SK-N-SH treated with all-trans-retinoic acid at 6 μM for 48 hours (cell line): Measurements from ENCODE around the gene FHL1.

Source experiments
- ARNTL ChIP-seq: fragments of 450-650 bp; formaldehyde crosslinking; IDR thresholded peaks from 2 replicates; pipeline ENCODE4 v1.5.0; 2020; ENCODE audit warnings: low read depth, mild to moderate bottlenecking, moderate library complexity, borderline replicate concordance
- CREB5 ChIP-seq: fragments of 250-450 bp; sonication (Bioruptor Pico); IDR thresholded peaks from 2 replicates; pipeline ENCODE4 v1.5.1; 2020; ENCODE audit warnings: low read depth, mild to moderate bottlenecking, moderate library complexity
- CSRNP3 ChIP-seq: fragments of 250-450 bp; sonication (Bioruptor Pico); IDR thresholded peaks from 2 replicates; pipeline ENCODE4 v1.5.1; 2021; ENCODE audit warnings: mild to moderate bottlenecking, moderate library complexity
- ESRRG ChIP-seq: fragments of 250-450 bp; sonication (Bioruptor Pico); IDR thresholded peaks from 2 replicates; pipeline ENCODE4 v1.6.1; 2021; ENCODE audit warnings: mild to moderate bottlenecking
- GLIS3 ChIP-seq: fragments of 250-450 bp; sonication (Bioruptor Pico); IDR thresholded peaks from 2 replicates; pipeline ENCODE4 v1.5.0; 2020; ENCODE audit warnings: mild to moderate bottlenecking, moderate library complexity
- ISL1 ChIP-seq: fragments of 250-450 bp; sonication (Bioruptor Pico); IDR thresholded peaks from 2 replicates; pipeline ENCODE4 v2.1.2; 2022; ENCODE audit warnings: mild to moderate bottlenecking, moderate library complexity
- PATZ1 ChIP-seq: fragments of 250-450 bp; sonication (Bioruptor Pico); IDR thresholded peaks from 2 replicates; pipeline ENCODE4 v1.8.0; 2020; ENCODE audit warnings: mild to moderate bottlenecking, moderate library complexity, borderline replicate concordance
- PPARA ChIP-seq: fragments of 250-450 bp; sonication (Bioruptor Pico); IDR thresholded peaks from 2 replicates; pipeline ENCODE4 v1.5.0; 2020; ENCODE audit warnings: mild to moderate bottlenecking, borderline replicate concordance
- RARB ChIP-seq: fragments of 250-450 bp; sonication (Bioruptor Pico); IDR thresholded peaks from 2 replicates; pipeline ENCODE4 v1.8.0; 2021; ENCODE audit warnings: mild to moderate bottlenecking, moderate library complexity
- SNAI2 ChIP-seq: fragments of 250-450 bp; sonication (Bioruptor Pico); IDR thresholded peaks from 2 replicates; pipeline ENCODE4 v1.5.0; 2020; ENCODE audit warnings: mild to moderate bottlenecking, moderate library complexity
- ZC3H10 ChIP-seq: fragments of 250-450 bp; sonication (Bioruptor Pico); IDR thresholded peaks from 2 replicates; pipeline ENCODE4 v1.5.1; 2021; ENCODE audit warnings: mild to moderate bottlenecking, moderate library complexity
- ZFP3 ChIP-seq: fragments of 250-450 bp; sonication (Bioruptor Pico); IDR thresholded peaks from 2 replicates; pipeline ENCODE4 v1.5.0; 2020; ENCODE audit warnings: mild to moderate bottlenecking, moderate library complexity
- ZFP30 ChIP-seq: fragments of 450-650 bp; formaldehyde crosslinking; IDR thresholded peaks from 2 replicates; pipeline ENCODE4 v1.5.0; 2022; ENCODE audit warnings: mild to moderate bottlenecking, moderate library complexity
- ZNF565 ChIP-seq: fragments of 450-650 bp; formaldehyde crosslinking; conservative IDR thresholded peaks from 2 replicates; pipeline ENCODE4 v1.5.0; 2020; ENCODE audit warnings: low read depth, mild to moderate bottlenecking, moderate library complexity

- TF ChIP-seq ZFP30 (CRISPR knock-in tag) (no peak), ISL1 (CRISPR knock-in tag) (no peak), PATZ1 (no peak), RARB (CRISPR knock-in tag) (no peak), CSRNP3 (CRISPR knock-in tag) (no peak), CREB5 (CRISPR knock-in tag) (no peak), GLIS3 (CRISPR knock-in tag) (no peak), SNAI2 (CRISPR knock-in tag) (no peak), ARNTL (CRISPR knock-in tag) (no peak), ESRRG (no peak), ZNF565 (CRISPR knock-in tag) (no peak), ZFP3 (CRISPR knock-in tag) (no peak), PPARA (CRISPR knock-in tag) (no peak), ZC3H10 (CRISPR knock-in tag) (no peak)
Observed at GRCh38 chrX:136128743-136129142, 18.6 kb upstream of the FHL1 start.
